ENCODE data around the gene TOLLIP. TPM values are rescaled to one million over a fixed set of nuclear protein-coding genes. Genes with fewer than 3 reads are reported as not detected.

The TOLLIP gene
- total and polyA plus RNA-seq, 2 of the 4 experiments (the other 2 are of a cell fraction): 19.7 to 42.9 TPM

DNA sequence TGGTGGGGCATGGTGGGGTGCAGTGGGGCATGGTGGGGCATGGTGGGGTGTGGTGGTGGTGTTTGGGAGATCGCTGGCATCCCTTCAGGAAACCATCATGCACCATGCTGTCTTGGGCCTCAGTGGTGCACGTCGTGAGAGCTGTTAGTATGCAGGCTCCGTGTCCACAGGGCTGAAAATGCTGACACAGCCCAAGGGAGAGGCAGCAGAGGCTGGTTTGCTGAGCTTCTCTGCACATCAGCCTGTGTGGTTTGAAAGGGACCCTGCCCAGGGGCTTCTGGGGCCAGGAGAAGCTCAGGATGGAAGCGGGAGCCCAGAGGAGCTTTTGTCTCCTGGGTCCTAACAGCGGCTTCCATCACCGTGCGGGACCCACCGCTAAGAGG lies 56.3 kb downstream of the TOLLIP start:
- no peak overlapping the region for H3K56ac ChIP-seq (ENCODE audit: extremely low read depth, insufficient read depth, low read length)
- no peak overlapping the region for H2AK5ac ChIP-seq (ENCODE audit: low read depth, low read length)
- H2AK9ac ChIP-seq (replicated peaks; ENCODE audit: low read depth, low read length, poor library complexity): no peak overlapping the region
- no peak overlapping the region for H3K14ac ChIP-seq (replicated peaks; ENCODE audit: low read depth, low read length)
- H2BK20ac ChIP-seq (ENCODE audit: low read depth, low read length): no peak overlapping the region
- no peak overlapping the region for H2AFZ ChIP-seq (replicated peaks; ENCODE audit: low read length, poor library complexity)
- no peak overlapping the region for H3K4ac ChIP-seq (ENCODE audit: low read depth, low read length)
- dilution Hi-C loops (cut with HindIII; ENCODE audit: low sequenced_read_pairs, unreplicated experiment): no loop called here
- no TSS peak for BruUV-seq (replicated peaks)
- H3K27me3 ChIP-seq (ENCODE audit: control insufficient read depth, insufficient read depth, low read length): no peaks in the 10 kb centered on the region
- H3K9me3 ChIP-seq (ENCODE audit: control insufficient read depth, insufficient read depth, low read length): peaks cover 12% of the 10 kb centered on the region; the same call in 1 of the 2 replicates
- ChIA-PET POLR2A (ENCODE audit: unreplicated experiment) (no interaction called here), CTCF (no interaction called here)
- no peak overlapping the region for H4K8ac ChIP-seq (ENCODE audit: low read depth in 2 of 2, low read length in 2 of 2)
- no peaks in the 10 kb centered on the region for H3K79me1 ChIP-seq (ENCODE audit: low read depth in 1 of 2, low read length in 2 of 2)
- intact Hi-C loops (cut with micrococcal nuclease): no loop called here
- H3K27ac ChIP-seq (ENCODE audit: insufficient read depth, low read length): no peak overlapping the region
- H2BK5ac ChIP-seq (ENCODE audit: low read depth, low read length, poor library complexity, severe bottlenecking): no peak overlapping the region
- no peak overlapping the region for H3K9ac ChIP-seq (ENCODE audit: low read depth, low read length)
- no peak overlapping the region for H2BK120ac ChIP-seq (ENCODE audit: low read depth, low read length)
- H3K18ac ChIP-seq (ENCODE audit: low read depth, low read length): no peak overlapping the region
- no peak for DNase-seq
- H4K5ac ChIP-seq (ENCODE audit: low read depth, low read length): no peak overlapping the region
- ATAC-seq (ENCODE audit: low read depth): no peak
- no peaks in the 10 kb centered on the region for H3K4me1 ChIP-seq (ENCODE audit: control insufficient read depth, insufficient read depth, low read length)
- H3K9me1 ChIP-seq (ENCODE audit: insufficient read depth, low read length): no peaks in the 10 kb centered on the region
- TF ChIP-seq, protein P1, sequence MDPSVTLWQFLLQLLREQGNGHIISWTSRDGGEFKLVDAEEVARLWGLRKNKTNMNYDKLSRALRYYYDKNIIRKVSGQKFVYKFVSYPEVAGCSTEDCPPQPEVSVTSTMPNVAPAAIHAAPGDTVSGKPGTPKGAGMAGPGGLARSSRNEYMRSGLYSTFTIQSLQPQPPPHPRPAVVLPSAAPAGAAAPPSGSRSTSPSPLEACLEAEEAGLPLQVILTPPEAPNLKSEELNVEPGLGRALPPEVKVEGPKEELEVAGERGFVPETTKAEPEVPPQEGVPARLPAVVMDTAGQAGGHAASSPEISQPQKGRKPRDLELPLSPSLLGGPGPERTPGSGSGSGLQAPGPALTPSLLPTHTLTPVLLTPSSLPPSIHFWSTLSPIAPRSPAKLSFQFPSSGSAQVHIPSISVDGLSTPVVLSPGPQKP (IDR thresholded peaks at IDR 0.05; ENCODE audit: borderline replicate concordance, low read depth, low read length): no peak
- TF ChIP-seq CEBPB (IDR thresholded peaks at IDR 0.05; ENCODE audit: low read depth, low read length) (no peak), BHLHE40 (IDR thresholded peaks at IDR 0.05; ENCODE audit: low read depth, low read length) (no peak), RFX5 (IDR thresholded peaks at IDR 0.05; ENCODE audit: low read depth, low read length) (no peak), FOS (IDR thresholded peaks at IDR 0.05; ENCODE audit: low read depth, low read length) (no peak), MAFK (IDR thresholded peaks at IDR 0.05; ENCODE audit: low read depth, low read length) (no peak), RCOR1 (IDR thresholded peaks at IDR 0.05; ENCODE audit: insufficient replicate concordance, low read length) (no peak), CHD1 (IDR thresholded peaks at IDR 0.05; ENCODE audit: low read depth, low read length) (no peak), RAD21 (IDR thresholded peaks at IDR 0.05; ENCODE audit: low read length) (no peak), MXI1 (IDR thresholded peaks at IDR 0.05; ENCODE audit: borderline replicate concordance, low read depth, low read length) (no peak), POLR2A (IDR thresholded peaks at IDR 0.05; ENCODE audit: low read depth, low read length) (no peak), SMC3 (IDR thresholded peaks at IDR 0.05; ENCODE audit: low read depth, low read length) (no peak), MAZ (IDR thresholded peaks at IDR 0.05; ENCODE audit: borderline replicate concordance, low read depth, low read length) (no peak), NFE2L2 (IDR thresholded peaks at IDR 0.05; ENCODE audit: low read depth, low read length) (no peak)
- TF ChIP-seq, protein P2, sequence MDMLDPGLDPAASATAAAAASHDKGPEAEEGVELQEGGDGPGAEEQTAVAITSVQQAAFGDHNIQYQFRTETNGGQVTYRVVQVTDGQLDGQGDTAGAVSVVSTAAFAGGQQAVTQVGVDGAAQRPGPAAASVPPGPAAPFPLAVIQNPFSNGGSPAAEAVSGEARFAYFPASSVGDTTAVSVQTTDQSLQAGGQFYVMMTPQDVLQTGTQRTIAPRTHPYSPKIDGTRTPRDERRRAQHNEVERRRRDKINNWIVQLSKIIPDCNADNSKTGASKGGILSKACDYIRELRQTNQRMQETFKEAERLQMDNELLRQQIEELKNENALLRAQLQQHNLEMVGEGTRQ (IDR thresholded peaks at IDR 0.05; ENCODE audit: low read depth, low read length): no peak
- TF ChIP-seq, protein P3, sequence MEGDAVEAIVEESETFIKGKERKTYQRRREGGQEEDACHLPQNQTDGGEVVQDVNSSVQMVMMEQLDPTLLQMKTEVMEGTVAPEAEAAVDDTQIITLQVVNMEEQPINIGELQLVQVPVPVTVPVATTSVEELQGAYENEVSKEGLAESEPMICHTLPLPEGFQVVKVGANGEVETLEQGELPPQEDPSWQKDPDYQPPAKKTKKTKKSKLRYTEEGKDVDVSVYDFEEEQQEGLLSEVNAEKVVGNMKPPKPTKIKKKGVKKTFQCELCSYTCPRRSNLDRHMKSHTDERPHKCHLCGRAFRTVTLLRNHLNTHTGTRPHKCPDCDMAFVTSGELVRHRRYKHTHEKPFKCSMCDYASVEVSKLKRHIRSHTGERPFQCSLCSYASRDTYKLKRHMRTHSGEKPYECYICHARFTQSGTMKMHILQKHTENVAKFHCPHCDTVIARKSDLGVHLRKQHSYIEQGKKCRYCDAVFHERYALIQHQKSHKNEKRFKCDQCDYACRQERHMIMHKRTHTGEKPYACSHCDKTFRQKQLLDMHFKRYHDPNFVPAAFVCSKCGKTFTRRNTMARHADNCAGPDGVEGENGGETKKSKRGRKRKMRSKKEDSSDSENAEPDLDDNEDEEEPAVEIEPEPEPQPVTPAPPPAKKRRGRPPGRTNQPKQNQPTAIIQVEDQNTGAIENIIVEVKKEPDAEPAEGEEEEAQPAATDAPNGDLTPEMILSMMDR (conservative IDR thresholded peaks at IDR 0.05; ENCODE audit: low read depth, low read length): no peak
- in situ Hi-C loops (cut with MboI; ENCODE audit: low sequenced_read_pairs): no loop called here
- H3K23ac ChIP-seq (ENCODE audit: low read depth, low read length): no peak overlapping the region
- H4K91ac ChIP-seq (ENCODE audit: insufficient read depth, low read depth, low read length): no peak overlapping the region
- H3K4me2 ChIP-seq (ENCODE audit: low read depth, low read length): no peak overlapping the region
- 73% methylated on average over 5 of the region's 9 CpGs; no CpG with 5 or more reads in 1 of the 2 experiments for WGBS, 2 experiments (ENCODE audit: extremely low coverage in 2 of 2, insufficient read length in 1 of 2)
- H3K36me3 ChIP-seq (ENCODE audit: control insufficient read depth, insufficient read depth, low read length): no peaks in the 10 kb centered on the region
- H3K4me3 ChIP-seq (ENCODE audit: insufficient read depth, low read depth, low read length): no peak overlapping the region
- H4K20me1 ChIP-seq (ENCODE audit: insufficient read depth, low read length): no peaks in the 10 kb centered on the region
- H2BK15ac ChIP-seq (ENCODE audit: low read depth, low read length): no peak overlapping the region

All from IMR-90 (cell line).